ENCODE data around the gene ADIPOQ. TPM values are rescaled to one million over a fixed set of nuclear protein-coding genes. Genes with fewer than 3 reads are reported as not detected.

The ADIPOQ gene
- total and polyA plus RNA-seq, 2 donors (not counting 1 experiment from before 2014, with no cell fraction given) = not detected

DNA sequence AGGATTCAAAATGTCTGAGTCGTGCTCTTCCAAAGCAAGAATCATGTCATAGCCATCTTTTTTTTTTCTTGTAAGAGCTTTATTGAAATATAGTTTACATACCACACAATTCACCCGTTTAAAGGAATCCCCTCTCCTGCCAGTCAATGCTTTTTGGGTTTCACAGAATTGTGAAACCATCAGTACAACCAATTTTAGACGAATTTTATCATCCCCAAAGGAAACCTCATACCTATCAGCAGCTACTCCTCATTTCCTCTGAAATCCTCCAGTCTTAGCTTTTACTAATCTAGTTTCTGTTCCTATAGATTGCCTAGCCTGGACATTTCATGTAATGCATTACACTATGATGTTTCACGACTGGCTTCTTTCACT, 39.6 kb downstream of the ADIPOQ start:
- Histone ChIP-seq H3K79me2 (ENCODE audit: control insufficient read depth, insufficient read depth, low read length) (no peaks in the 10 kb centered on the region), H3K9ac (ENCODE audit: low read length) (no peak overlapping the region), H3K36me3 (replicated peaks in 1 of 2; ENCODE audit: control extremely low read depth in 1 of 2, control insufficient read depth in 1 of 2, extremely low read depth in 1 of 2, insufficient read depth in 2 of 2, low read length in 1 of 2) (no peaks in the 10 kb centered on the region), H3K4me3 (ENCODE audit: control extremely low read depth in 1 of 5, extremely low read depth in 1 of 5, insufficient read depth in 1 of 5, low read depth in 2 of 5, low read length in 4 of 5) (no peak overlapping the region), H4K20me1 (ENCODE audit: control insufficient read depth, insufficient read depth, low read length, poor library complexity, severe bottlenecking) (no peaks in the 10 kb centered on the region), H3K4me2 (replicated peaks; ENCODE audit: low read depth, low read length, poor library complexity, severe bottlenecking) (no peak overlapping the region), H3K27ac (ENCODE audit: low read length in 2 of 2) (no peak overlapping the region), H3K9me3 (ENCODE audit: control extremely low read depth in 1 of 3, control insufficient read depth in 2 of 3, insufficient read depth in 1 of 3, low read length in 2 of 3) (no peaks in the 10 kb centered on the region), H3K27me3 (replicated peaks in 1 of 4; ENCODE audit: control extremely low read depth in 1 of 4, control insufficient read depth in 3 of 4, insufficient read depth in 4 of 4, low read length in 3 of 4) (peaks cover 0 to 5% (median 0%) of the 10 kb centered on the region in 4 experiments), H3K4me1 (ENCODE audit: control insufficient read depth in 2 of 2, insufficient read depth in 2 of 2, low read length in 2 of 2) (no peaks in the 10 kb centered on the region), H2AFZ (ENCODE audit: insufficient read depth, low read depth, low read length, poor library complexity, severe bottlenecking) (no peak overlapping the region)
- no peaks in the 10 kb centered on the region for H3K9me3 Mint-ChIP-seq (ENCODE audit: insufficient read depth)
- no peak overlapping the region for H3K4me3 Mint-ChIP-seq
- ATAC-seq (ENCODE audit: low read depth) (no peak), DNase-seq (no peak)
- intact Hi-C loops (cut with micrococcal nuclease) = loop anchor here (5.0 kb wide), 1 partner anchor 35 kb away; no protein-coding TSS in a partner anchor
- TF ChIP-seq, protein P1, sequence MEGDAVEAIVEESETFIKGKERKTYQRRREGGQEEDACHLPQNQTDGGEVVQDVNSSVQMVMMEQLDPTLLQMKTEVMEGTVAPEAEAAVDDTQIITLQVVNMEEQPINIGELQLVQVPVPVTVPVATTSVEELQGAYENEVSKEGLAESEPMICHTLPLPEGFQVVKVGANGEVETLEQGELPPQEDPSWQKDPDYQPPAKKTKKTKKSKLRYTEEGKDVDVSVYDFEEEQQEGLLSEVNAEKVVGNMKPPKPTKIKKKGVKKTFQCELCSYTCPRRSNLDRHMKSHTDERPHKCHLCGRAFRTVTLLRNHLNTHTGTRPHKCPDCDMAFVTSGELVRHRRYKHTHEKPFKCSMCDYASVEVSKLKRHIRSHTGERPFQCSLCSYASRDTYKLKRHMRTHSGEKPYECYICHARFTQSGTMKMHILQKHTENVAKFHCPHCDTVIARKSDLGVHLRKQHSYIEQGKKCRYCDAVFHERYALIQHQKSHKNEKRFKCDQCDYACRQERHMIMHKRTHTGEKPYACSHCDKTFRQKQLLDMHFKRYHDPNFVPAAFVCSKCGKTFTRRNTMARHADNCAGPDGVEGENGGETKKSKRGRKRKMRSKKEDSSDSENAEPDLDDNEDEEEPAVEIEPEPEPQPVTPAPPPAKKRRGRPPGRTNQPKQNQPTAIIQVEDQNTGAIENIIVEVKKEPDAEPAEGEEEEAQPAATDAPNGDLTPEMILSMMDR (IDR thresholded peaks at IDR 0.05) = no peak
- no peak for TF ChIP-seq EZH2 (IDR thresholded peaks at IDR 0.05; ENCODE audit: borderline replicate concordance, insufficient read depth, low read depth, low read length, poor library complexity, severe bottlenecking)
- POLR2A ChIA-PET = no interaction called here
- no peak overlapping the region for H3K27ac Mint-ChIP-seq
- 0% methylated on average over 2 of the region's 4 CpGs for WGBS (ENCODE audit: insufficient coverage)
- CTCF ChIA-PET = no interaction called here
- H3K4me1 Mint-ChIP-seq = peaks cover 9% of the 10 kb centered on the region
- peaks cover 18% of the 10 kb centered on the region for H3K27me3 Mint-ChIP-seq

DNA sequence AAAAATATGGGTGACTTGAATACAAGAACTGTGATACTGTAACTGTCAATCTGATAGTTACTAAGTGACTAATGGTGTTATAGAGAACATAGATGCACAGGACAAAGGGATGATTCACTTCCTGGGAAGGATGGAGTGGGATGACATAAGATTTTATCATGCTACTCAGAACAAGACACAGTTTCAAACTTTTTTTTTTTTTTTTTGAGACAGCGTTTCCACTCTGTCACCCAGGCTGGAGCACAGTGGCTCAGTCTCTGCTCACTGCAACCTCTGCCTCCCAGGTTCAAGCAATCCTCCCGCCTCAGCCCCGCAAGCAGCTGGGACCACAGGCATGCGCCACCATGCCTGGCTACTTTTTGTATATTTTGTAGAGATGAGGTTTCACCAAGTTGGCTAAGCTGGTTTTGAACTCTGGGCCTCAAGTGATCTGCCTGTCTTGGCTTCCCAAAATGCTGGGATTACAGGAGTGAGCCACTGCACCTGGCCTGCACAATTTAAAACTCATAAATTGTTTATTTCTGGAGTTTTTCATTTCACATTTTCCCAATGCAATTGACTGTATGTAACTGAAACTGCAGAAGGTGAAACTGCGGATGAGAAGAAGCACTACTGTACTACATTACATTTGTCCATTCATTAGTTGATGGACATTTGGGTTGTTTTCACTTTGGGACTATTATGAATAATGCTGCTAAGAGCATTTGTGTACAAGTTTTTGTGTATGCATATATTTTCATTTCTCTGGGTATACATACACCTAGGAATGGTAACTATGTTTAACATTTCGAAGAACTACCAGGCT, 40.6 kb downstream of the ADIPOQ start:
- TF ChIP-seq EZH2 (IDR thresholded peaks at IDR 0.05; ENCODE audit: borderline replicate concordance, insufficient read depth, low read depth, low read length, poor library complexity, severe bottlenecking) = no peak
- TF ChIP-seq, protein P1 (IDR thresholded peaks at IDR 0.05) = no peak
- Histone ChIP-seq H2AFZ (ENCODE audit: insufficient read depth, low read depth, low read length, poor library complexity, severe bottlenecking) (no peak overlapping the region), H3K9me3 (ENCODE audit: control extremely low read depth in 1 of 3, control insufficient read depth in 2 of 3, insufficient read depth in 1 of 3, low read length in 2 of 3) (no peaks in the 10 kb centered on the region), H3K36me3 (replicated peaks in 1 of 2; ENCODE audit: control extremely low read depth in 1 of 2, control insufficient read depth in 1 of 2, extremely low read depth in 1 of 2, insufficient read depth in 2 of 2, low read length in 1 of 2) (no peaks in the 10 kb centered on the region), H4K20me1 (ENCODE audit: control insufficient read depth, insufficient read depth, low read length, poor library complexity, severe bottlenecking) (no peaks in the 10 kb centered on the region), H3K9ac (ENCODE audit: low read length) (no peak overlapping the region), H3K27ac (ENCODE audit: low read length in 2 of 2) (no peak overlapping the region), H3K27me3 (replicated peaks in 1 of 4; ENCODE audit: control extremely low read depth in 1 of 4, control insufficient read depth in 3 of 4, insufficient read depth in 4 of 4, low read length in 3 of 4) (peaks cover 0 to 5% (median 0%) of the 10 kb centered on the region in 4 experiments), H3K4me1 (ENCODE audit: control insufficient read depth in 2 of 2, insufficient read depth in 2 of 2, low read length in 2 of 2) (no peaks in the 10 kb centered on the region), H3K79me2 (ENCODE audit: control insufficient read depth, insufficient read depth, low read length) (no peaks in the 10 kb centered on the region), H3K4me2 (replicated peaks; ENCODE audit: low read depth, low read length, poor library complexity, severe bottlenecking) (no peak overlapping the region), H3K4me3 (ENCODE audit: control extremely low read depth in 1 of 5, extremely low read depth in 1 of 5, insufficient read depth in 1 of 5, low read depth in 2 of 5, low read length in 4 of 5) (no peak overlapping the region)
- intact Hi-C loops (cut with micrococcal nuclease) = loop anchor here (5.0 kb wide), 1 partner anchor 34 kb away; no protein-coding TSS in a partner anchor
- H3K27ac Mint-ChIP-seq = no peak overlapping the region
- peaks cover 9% of the 10 kb centered on the region for H3K4me1 Mint-ChIP-seq
- WGBS (ENCODE audit: insufficient coverage) = 96% methylated on average over 3 of the region's 6 CpGs
- no peaks in the 10 kb centered on the region for H3K9me3 Mint-ChIP-seq (ENCODE audit: insufficient read depth)
- ChIA-PET POLR2A (interaction anchor here (0.7 kb wide), 1 partner anchor 44 kb away, joined by 8 read pairs; no protein-coding TSS in a partner anchor), CTCF (no interaction called here)
- H3K4me3 Mint-ChIP-seq = no peak overlapping the region
- peaks cover 23% of the 10 kb centered on the region for H3K27me3 Mint-ChIP-seq
- DNase-seq (no peak), ATAC-seq (ENCODE audit: low read depth) (no peak)

Measured in B cell (primary cell).